ENCODE results near the gene CCDC106. TPM values are rescaled to one million over a fixed set of nuclear protein-coding genes. Genes with fewer than 3 reads are reported as not detected.
A peak's percentile ranks its signal among the peaks of the same experiment; 100 is the strongest.

CCDC106 gene
- total RNA-seq, 2 donors from 2014 or later = 2.6 to 4.8 TPM

GRCh38 chr19:55674459-55674840 is 26.4 kb downstream of the CCDC106 start:
- H3K27me3 ChIP-seq = no peaks in the 10 kb centered on the region
- TF ChIP-seq, protein P1, sequence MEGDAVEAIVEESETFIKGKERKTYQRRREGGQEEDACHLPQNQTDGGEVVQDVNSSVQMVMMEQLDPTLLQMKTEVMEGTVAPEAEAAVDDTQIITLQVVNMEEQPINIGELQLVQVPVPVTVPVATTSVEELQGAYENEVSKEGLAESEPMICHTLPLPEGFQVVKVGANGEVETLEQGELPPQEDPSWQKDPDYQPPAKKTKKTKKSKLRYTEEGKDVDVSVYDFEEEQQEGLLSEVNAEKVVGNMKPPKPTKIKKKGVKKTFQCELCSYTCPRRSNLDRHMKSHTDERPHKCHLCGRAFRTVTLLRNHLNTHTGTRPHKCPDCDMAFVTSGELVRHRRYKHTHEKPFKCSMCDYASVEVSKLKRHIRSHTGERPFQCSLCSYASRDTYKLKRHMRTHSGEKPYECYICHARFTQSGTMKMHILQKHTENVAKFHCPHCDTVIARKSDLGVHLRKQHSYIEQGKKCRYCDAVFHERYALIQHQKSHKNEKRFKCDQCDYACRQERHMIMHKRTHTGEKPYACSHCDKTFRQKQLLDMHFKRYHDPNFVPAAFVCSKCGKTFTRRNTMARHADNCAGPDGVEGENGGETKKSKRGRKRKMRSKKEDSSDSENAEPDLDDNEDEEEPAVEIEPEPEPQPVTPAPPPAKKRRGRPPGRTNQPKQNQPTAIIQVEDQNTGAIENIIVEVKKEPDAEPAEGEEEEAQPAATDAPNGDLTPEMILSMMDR (IDR thresholded peaks at IDR 0.05) = no peak
- peaks cover 26% of the 10 kb centered on the region for H3K4me1 ChIP-seq
- H3K9ac ChIP-seq (ENCODE audit: low read depth in 2 of 2, low read length in 2 of 2) = peak overlapping the region; percentile 48 to 63
- no peaks in the 10 kb centered on the region for H3K9me3 ChIP-seq
- H3K27ac ChIP-seq = peak overlapping the region; percentile 80
- intact Hi-C loops (cut with DNase I) = no loop called here
- DNase-seq = no peak
- peak overlapping the region; percentile 65 for H3K4me3 ChIP-seq
- H3K36me3 ChIP-seq = peaks cover 6% of the 10 kb centered on the region

- no peaks in the 10 kb centered on the region for H3K27me3 ChIP-seq
- H3K27ac ChIP-seq = peak within 1 kb of the TSS; percentile 80
- peaks cover 3% of the 10 kb centered on the region for H3K36me3 ChIP-seq
- DNase-seq = peak; percentile 97
- H3K9me3 ChIP-seq = no peaks in the 10 kb centered on the region
- intact Hi-C loops (cut with DNase I) = no loop called here
- H3K9ac ChIP-seq (ENCODE audit: low read depth in 2 of 2, low read length in 2 of 2) = peak within 1 kb of the TSS; percentile 96 to 99
- peak within 1 kb of the TSS; percentile 65 for H3K4me3 ChIP-seq
- TF ChIP-seq, protein P1 (IDR thresholded peaks at IDR 0.05) = no peak
- peaks cover 26% of the 10 kb centered on the region for H3K4me1 ChIP-seq
These were observed 27.0 kb downstream of the CCDC106 start, which contains the start of gene EPN1 for GRCh38 chr19:55674841-55675660. Gene EPN1 (plus strand): TSS chr19:55675226. CDS start chr19:55678628, 3,402 bp downstream.

- no peak for DNase-seq
- TF ChIP-seq, protein P1 (IDR thresholded peaks at IDR 0.05) = no peak
- Histone ChIP-seq H3K9me3 (no peaks in the 10 kb centered on the region), H3K4me1 (peaks cover 26% of the 10 kb centered on the region), H3K9ac (ENCODE audit: low read depth in 2 of 2, low read length in 2 of 2) (peak overlapping the region; percentile 96 to 99), H3K27ac (peak overlapping the region; percentile 80), H3K27me3 (no peaks in the 10 kb centered on the region), H3K4me3 (peak overlapping the region; percentile 65), H3K36me3 (peaks cover 1% of the 10 kb centered on the region)
- intact Hi-C loops (cut with DNase I) = no loop called here
These were observed 27.8 kb downstream of the CCDC106 start for GRCh38 chr19:55675661-55676354.

- Histone ChIP-seq H3K27ac (peak overlapping the region; percentile 80), H3K36me3 (no peaks in the 10 kb centered on the region), H3K27me3 (no peaks in the 10 kb centered on the region), H3K4me3 (peak overlapping the region; percentile 65), H3K4me1 (peaks cover 26% of the 10 kb centered on the region), H3K9ac (ENCODE audit: low read depth in 2 of 2, low read length in 2 of 2) (peak overlapping the region in 1 of 2 donors; percentile 99), H3K9me3 (no peaks in the 10 kb centered on the region)
- intact Hi-C loops (cut with DNase I) = no loop called here
- DNase-seq = no peak
- TF ChIP-seq, protein P1 (IDR thresholded peaks at IDR 0.05) = no peak
These were observed 28.4 kb downstream of the CCDC106 start for GRCh38 chr19:55676383-55676782.

- TF ChIP-seq, protein P1 (IDR thresholded peaks at IDR 0.05) = no peak
These were observed 29.0 kb downstream of the CCDC106 start for GRCh38 chr19:55676889-55677505.

More at GRCh38 chr19:55676889-55677505, 29.0 kb downstream of the CCDC106 start:
- intact Hi-C loops (cut with DNase I) = no loop called here
- DNase-seq = no peak
- Histone ChIP-seq H3K27ac (peak overlapping the region; percentile 66), H3K9ac (ENCODE audit: low read depth in 2 of 2, low read length in 2 of 2) (peak overlapping the region; percentile 4 to 99), H3K4me3 (peak overlapping the region; percentile 6), H3K27me3 (no peaks in the 10 kb centered on the region), H3K36me3 (no peaks in the 10 kb centered on the region), H3K9me3 (no peaks in the 10 kb centered on the region), H3K4me1 (peaks cover 26% of the 10 kb centered on the region)
